HEK293T (cell line): ENCODE measurements around the gene UCP3.

Experiments used
- FOXK2 ChIP-seq: fragments of 450-650 bp; IDR thresholded peaks from 2 replicates; pipeline ENCODE4 v1.6.1; 2016; ENCODE audit warnings: mild to moderate bottlenecking
- NFRKB ChIP-seq: fragments of 450-650 bp; IDR thresholded peaks from 2 replicates; pipeline ENCODE4 v1.6.1; 2016; ENCODE audit warnings: mild to moderate bottlenecking, moderate library complexity
- PKNOX1 ChIP-seq: fragments of 450-650 bp; IDR thresholded peaks from 2 replicates; pipeline ENCODE4 v1.6.1; 2016
- SUZ12 ChIP-seq: fragments of 450-650 bp; IDR thresholded peaks from 2 replicates; pipeline ENCODE4 v1.6.1; 2016; ENCODE audit warnings: mild to moderate bottlenecking
- TARDBP ChIP-seq: fragments of 450-650 bp; IDR thresholded peaks from 2 replicates; pipeline ENCODE4 v1.6.1; 2016
- ZNF384 ChIP-seq: fragments of 450-650 bp; IDR thresholded peaks from 2 replicates; pipeline ENCODE4 v1.6.1; 2016

GRCh38 chr11:73978576-73979086, 30.3 kb downstream of the UCP3 start:
- TF ChIP-seq FOXK2 (no peak), PKNOX1 (no peak), SUZ12 (no peak), ZNF384 (no peak), NFRKB (no peak), TARDBP (no peak)
